Measurements from ENCODE around the gene COL5A1.

GRCh38 chr9:134871697-134872340, 230.2 kb downstream of the COL5A1 start:
- TF ChIP-seq POLR2AphosphoS5 (IDR thresholded peaks at IDR 0.05; ENCODE audit: low read depth, low read length): no peak
- no peak for TF ChIP-seq REST (IDR thresholded peaks at IDR 0.05; ENCODE audit: insufficient read depth in 1 of 2, low read depth in 2 of 2, low read length in 2 of 2)
- no peak for TF ChIP-seq TAF1 (IDR thresholded peaks at IDR 0.05; ENCODE audit: borderline replicate concordance, insufficient read depth, low read length)
- no peak for TF ChIP-seq SIN3A (IDR thresholded peaks at IDR 0.05; ENCODE audit: borderline replicate concordance, insufficient read depth, low read length)

All from PFSK-1 (cell line).